ENCODE data around the gene HYCC1.
A peak's percentile ranks its signal among the peaks of the same experiment; 100 is the strongest.

DNA sequence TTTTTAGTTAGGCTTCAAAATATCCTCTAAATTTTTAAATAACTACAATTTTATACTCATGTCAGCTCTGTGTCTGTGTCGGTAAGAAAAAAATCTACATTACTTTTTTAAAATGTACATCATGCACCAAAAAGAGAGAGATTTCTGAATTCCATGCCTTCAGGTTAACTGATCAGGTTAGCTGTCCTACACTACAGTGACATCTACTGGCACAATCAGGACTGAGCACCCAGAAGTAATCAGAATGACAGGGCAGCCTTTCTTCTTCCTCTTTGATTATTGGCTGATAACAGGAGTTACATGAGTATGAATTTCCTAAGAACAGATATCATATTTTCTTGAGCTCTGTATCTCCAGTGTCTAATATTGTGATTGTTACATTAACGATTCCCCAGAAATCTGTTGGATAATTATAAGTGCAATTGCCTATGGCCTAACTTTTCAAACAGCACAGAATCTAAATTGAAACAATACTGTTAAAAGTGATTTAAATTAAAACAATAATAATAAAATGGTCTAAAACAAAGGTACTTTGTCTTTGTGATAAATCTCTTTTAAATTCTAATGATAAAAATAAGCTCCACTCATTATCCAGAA is 41.8 kb upstream of the HYCC1 start:
- no peak for TF ChIP-seq POLR2AphosphoS5 (IDR thresholded peaks at IDR 0.05)
- TF ChIP-seq POLR2A (IDR thresholded peaks at IDR 0.05): no peak
- TF ChIP-seq EP300 (IDR thresholded peaks at IDR 0.05): no peak
- TF ChIP-seq, protein P1, sequence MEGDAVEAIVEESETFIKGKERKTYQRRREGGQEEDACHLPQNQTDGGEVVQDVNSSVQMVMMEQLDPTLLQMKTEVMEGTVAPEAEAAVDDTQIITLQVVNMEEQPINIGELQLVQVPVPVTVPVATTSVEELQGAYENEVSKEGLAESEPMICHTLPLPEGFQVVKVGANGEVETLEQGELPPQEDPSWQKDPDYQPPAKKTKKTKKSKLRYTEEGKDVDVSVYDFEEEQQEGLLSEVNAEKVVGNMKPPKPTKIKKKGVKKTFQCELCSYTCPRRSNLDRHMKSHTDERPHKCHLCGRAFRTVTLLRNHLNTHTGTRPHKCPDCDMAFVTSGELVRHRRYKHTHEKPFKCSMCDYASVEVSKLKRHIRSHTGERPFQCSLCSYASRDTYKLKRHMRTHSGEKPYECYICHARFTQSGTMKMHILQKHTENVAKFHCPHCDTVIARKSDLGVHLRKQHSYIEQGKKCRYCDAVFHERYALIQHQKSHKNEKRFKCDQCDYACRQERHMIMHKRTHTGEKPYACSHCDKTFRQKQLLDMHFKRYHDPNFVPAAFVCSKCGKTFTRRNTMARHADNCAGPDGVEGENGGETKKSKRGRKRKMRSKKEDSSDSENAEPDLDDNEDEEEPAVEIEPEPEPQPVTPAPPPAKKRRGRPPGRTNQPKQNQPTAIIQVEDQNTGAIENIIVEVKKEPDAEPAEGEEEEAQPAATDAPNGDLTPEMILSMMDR (IDR thresholded peaks at IDR 0.05): peak; percentile 81 to 86

Data from suprapubic skin (tissue), 4 donors.